NCI-H2171 (cell line): ENCODE results near the gene SHROOM3.

ENCODE experiments used
- DNase-seq: peaks from one replicate; lab custom pipeline; 2025; lab: John Stamatoyannopoulos, UW

SHROOM3 gene

DNA sequence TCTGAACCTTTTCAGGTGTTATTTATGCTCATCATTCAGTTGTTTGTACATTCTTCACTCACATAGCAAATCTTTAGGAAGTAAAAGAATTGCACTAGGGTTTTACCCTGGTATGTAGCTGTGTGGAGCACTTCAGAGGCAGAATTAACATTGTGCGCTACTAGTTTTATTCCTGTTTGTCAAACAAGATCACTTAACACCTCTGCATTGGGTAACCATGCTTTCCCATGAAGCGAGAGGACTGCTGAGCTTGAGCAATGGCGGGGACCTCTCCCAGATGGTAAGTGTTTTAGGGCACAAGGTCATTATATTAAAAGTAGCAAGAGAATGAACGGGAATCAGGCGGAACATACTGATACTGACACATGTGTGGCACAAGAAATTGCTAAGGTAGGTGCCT, 59.2 kb downstream of the SHROOM3 start:
- DNase-seq = no peak

DNA sequence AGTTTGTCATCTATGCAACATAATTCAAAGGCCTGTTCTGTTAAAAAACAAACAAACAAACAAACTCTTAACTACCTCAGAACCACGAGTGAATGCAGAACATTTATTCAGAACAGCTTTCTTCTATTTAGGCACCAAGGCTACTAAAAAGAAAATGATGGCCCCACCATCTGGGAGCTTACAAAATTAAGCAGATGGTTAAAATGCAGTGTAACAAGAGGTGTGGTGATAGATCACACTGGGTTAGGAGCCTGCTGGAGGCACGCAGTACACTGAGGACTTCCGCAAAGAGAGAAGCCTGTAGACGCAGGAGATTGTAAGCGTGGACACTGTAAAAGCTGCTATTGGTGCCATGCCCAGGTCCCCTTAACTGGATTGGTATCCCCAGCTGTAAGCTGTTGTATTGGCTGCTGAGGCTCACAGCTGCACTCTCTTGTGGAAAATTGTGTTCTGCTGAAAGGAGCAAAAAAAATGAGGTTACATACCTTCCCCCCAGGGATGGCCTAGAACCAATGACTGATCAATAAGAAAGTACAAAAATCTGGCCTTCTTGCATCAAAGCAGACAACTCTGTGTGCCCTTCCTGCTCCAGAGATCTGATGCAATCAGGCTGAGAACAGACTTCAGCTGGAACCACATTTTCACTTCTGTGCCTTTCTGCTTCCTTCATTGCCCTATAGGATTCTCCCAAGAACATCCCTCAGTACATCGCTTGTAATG, 60.0 kb downstream of the SHROOM3 start:
- DNase-seq = no peak

DNA sequence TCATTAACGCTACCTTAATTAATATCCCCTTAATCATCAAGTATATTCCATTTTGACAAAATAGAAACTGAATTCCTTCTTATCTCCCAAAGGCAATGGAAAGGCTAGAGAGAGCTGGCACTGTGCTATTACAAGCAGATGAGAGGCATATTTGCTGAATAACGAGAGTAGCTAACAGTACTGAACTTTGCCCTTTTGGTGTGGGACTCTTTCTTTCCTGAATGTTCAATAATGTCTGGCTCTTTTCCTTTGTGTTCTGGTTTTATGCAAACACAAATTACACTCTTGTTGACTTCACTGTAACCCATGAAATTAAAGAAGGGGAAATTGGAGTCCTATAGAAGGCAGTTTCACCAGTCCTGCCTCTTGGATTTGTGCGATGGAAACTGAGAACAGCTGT, 63.5 kb downstream of the SHROOM3 start:
- DNase-seq = no peak

DNA sequence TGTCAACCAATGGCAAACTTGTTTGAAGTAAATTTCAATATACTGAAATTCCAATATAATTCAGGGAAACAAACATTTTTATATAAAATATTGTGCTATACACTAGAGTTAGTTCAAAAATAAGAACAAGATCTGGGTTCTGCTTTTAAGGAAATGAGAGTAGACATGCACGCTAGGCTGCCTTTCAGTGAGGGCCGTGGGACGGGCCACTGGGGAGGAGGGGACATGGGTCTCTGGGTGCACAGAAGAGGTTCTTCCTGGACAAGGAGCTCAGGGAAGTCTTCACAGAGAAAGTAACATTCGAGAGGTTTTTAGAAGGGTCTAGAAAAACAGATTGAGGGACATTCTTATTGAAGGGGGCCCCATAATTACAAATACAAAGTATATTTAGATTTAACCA, 64.4 kb downstream of the SHROOM3 start:
- no peak for DNase-seq

DNA sequence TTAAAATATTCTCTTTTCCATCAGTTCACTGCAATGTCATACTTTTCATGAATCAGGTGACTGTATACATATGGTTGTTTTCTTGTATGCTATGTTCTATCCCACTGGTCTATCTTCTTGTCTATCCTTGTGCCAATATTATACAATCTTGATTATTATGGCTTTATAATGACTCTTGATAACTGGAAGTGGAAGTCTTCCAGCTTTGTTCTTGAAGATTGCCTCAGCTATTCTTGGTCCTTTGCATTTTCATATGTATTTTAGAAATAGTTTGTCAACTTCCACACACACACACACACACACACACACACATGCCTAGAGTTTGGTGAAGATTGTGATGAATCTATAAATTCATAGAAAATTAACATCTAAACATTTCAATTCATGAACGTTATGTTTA, 67.9 kb downstream of the SHROOM3 start:
- no peak for DNase-seq

DNA sequence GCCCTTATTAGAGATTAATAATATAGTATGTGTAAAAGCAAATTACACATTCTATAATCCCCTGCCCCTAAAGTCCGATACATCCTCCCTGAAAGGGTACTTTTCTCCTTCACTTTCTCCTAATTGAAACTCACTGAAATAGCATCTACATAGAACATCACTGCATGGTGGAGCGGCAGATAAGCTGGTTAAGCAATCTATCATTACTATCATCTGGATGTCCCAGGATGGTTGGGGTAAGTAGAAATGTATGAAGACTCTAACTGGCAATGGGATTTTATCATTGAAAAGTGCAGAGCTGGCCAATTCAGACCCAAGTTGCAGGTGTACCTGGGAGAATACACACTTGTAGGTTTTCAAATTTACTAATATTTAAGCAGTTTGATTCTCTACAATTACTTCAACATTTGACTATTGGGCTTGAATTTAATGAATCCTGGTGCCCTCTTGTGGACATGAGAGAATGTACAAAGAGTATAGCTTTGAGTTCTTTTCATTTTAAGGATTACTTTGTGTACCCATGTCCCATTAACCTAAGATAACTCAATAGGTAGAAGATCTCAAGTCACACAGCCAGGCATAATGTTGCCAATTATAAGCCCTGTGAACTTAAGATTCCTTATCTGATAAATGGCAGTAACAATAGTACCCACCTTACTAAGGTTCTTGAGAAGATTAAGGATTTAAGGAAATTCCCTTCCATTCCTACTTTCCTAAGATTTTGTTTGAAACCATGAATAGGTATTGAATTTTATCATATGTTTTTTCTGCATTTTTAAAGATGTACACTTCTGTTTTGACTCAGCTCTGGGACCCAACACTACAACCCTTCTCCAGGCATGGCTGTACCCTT, 69.8 kb downstream of the SHROOM3 start:
- DNase-seq = peak; percentile 4

DNA sequence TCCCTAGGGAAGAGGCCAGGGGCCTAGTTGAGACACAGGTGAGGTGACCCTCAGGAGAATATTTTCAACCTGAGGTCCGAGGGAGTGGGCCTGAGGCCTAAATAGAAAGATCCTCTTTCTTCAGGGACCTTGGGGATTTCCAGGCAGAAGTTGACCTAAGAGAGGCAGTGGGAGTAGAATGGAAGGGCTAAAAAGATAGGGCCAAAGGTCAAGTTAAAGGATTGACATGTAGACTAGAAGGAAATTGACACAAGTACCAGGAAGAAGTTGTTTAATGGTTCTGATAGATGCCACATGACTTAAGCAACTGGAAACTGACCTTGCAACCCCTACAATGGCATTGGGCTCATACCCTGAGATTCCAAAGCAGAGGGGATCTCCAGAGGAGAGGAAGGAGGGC, 76.9 kb downstream of the SHROOM3 start:
- DNase-seq = no peak

DNA sequence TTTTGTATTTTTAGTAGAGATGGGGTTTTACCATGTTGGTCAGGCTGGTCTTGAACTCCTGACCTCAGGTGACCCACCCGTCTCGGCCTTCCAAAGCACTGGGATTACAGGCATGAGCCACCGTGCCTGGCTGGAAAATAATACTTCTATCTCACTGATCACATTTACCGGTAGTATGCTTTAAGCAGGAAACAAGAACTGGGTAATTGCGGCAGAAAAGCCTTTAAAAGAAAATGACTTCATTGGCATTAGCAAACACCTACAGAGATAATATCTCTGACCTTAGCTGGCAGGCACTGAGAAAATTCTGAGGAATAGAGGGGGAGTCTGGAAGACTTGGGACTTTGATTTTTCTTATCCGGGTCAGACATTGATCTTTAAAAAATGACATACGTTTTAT, 78.5 kb downstream of the SHROOM3 start:
- DNase-seq = no peak

DNA sequence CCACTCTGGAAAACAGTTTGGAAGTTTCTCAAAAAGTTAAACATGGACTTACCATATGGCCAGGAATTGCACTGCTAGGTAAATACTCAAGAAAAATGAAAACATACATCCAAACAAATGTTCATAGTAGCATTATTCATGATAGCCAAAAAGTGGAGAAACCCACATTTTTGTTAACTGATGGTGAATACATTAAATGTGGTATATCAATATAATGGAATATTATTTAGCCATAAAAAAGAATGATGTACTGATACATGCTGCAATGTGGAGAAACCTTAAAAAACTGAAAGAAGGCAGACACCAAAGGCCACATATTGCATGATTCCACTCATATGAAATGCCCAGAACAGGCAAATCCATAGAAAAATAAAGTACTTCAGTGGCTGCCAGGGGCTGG, 79.1 kb downstream of the SHROOM3 start:
- no peak for DNase-seq

DNA sequence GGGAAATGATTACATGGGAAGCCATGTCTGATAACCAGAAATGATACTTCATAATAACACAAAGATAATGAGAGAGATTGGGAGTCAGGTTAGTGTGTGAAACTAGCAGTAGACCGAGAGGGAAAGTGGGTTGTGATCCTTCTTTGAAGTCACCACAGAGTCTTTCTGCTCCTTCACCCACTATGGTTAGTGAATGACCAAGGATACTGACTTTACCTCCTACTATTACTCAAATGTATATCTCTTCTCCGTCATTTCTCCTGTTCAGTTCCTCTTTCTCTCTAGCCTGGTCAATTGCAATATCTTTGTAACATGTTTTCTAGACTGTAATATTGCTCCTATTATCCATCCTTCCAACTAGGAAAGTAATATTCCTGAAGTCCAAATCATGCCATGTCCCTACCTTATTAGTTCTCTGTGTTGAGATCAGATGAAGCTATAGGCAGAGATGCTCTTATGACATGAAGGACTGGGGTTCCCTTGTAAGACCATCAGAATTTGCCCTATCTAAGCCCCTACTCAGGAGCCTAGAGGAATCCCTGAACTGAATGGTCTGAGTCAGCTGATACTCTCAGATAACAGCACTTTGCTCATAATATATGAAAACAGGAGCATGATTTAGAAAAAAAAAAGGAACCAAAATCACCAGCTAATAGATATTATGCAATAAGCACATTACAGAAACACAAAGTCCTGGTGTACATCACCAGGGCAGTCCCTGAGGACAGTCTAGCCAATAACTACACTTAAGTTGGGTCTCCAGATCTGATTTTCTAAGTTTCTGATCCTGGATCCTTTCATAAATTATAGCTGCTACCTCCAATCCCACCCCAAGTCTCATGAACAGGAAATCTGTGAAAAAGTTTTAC, 81.2 kb downstream of the SHROOM3 start:
- DNase-seq = no peak

DNA sequence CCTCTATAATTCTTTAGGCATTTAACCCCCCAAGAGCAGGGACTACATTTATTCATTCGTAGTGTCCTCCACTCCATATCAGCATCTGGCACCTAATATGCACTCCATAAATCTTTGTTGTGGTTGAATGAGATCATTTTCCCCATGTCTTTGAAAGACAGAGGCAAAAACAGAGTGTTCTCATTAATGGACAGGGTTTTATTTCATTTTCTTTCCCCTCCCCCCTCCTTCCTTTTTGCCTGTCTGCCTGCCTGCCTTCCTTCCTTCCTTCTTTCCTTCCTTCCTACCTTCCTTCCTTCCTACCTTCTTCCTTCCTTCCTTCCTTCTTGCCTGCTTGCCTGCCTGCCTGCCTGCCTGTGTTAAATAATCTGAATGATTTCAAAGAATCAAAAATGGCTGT, 83.2 kb downstream of the SHROOM3 start:
- DNase-seq = no peak

DNA sequence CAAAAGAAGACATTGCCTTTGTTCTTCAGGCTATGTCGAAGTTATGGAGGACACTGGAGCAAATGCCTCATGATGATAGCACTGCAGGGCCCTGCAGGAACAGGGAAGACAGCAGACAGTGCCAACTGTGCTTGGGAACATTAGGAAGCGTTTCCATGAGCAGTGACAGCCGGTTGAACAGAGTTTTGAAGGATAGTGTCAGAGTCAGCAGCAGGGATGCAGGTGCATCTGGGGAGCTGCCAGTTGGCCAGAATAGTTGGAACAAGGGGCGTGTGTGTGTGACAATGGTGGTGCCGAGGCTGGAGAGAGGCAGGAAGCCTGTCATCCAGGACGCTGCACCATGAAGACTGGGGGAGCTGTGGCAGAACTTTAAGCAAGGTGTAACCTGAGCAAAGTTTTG, 88.6 kb downstream of the SHROOM3 start:
- DNase-seq = no peak

DNA sequence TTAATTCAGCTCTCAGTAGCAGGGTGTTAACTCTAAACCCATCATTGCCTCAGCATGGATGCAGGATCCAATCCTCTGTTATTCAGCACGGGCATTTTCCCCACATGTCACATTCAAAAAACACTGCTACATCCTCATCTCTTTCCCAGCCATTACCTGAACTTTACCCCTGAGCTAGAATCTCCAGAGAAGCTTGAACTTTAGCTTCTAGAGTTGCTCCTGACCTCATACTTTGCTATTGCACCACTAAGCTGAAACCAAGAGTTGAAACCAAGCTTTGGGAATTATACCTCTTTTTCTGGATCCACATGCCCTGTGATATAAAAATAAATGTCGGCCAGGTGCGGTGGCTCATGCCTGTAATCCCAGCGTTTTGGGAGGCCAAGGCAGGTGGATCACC, 90.7 kb downstream of the SHROOM3 start:
- DNase-seq = no peak

DNA sequence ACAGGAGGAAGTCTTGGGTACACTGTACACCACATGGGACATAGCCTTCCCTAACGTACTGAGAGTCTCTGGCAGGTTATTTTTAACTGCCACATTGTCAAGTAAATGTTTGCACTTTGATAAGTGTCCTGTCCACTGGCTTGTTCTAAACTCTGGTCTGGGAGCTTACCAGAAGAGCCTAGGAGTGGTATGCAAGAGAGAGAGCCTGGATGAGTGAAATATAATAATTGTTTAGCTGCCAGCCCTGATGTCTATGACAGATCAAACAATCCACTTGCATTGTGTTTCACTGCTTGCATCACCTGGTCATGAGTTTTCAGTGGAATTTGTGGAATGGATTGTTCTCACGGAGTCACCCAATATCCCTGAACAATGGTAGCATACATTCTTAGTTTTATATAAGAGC, 91.6 kb downstream of the SHROOM3 start:
- DNase-seq = no peak

DNA sequence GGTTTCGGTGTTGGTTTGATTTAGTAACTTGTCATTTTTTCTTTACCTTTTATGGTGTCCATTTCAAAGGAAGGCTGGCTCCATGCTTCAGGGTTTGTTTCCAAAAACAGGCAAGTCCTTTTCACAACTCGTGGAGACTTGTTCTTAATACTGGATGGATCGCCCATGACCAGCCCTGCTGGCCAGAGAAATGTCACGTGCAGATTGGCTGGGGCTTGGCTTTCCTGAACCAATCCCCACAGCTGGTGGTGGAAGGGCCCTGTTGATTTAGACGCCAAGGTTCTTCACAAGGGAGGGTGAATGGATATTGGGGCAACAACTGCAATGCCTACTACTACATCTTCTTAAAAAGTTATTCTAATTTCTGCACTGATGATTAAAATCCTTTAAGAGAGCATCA, 92.6 kb downstream of the SHROOM3 start:
- no peak for DNase-seq

DNA sequence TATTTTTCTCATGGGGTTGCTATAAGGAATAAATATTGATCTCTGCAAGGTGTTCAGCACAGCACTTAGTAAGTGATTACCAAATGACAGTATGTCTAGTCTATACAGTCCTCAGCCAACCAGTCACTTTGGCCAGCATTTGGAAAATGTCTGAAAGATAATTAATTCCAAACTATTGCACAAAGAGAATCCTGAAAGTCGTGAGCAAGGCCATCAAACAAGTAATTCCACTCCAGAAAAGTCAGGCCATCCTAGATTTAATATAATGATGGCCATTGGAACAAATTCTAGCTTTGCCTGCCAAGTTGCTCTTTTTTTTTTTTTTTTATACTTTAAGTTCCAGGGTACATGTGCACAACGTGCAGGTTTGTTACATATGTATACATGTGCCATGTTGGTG, 96.6 kb downstream of the SHROOM3 start:
- DNase-seq = no peak

DNA sequence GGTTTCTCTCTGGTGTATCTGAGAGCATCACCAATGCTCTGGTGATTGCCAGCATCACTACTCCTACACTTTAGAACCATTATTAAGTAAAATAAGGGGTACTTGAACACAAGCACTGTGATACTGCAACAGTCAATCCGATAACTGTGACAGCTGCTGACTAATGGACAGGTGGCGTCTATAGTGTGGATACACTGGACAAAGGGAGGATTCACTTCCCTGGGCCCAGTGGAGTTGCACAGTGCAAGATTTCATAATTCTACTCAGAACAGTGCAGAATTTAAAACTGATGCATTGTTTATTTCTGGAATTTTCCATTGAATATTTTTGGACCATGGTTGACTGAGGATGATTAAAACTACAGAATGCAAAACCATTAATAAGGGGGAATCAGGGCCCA, 97.8 kb downstream of the SHROOM3 start:
- DNase-seq = no peak

DNA sequence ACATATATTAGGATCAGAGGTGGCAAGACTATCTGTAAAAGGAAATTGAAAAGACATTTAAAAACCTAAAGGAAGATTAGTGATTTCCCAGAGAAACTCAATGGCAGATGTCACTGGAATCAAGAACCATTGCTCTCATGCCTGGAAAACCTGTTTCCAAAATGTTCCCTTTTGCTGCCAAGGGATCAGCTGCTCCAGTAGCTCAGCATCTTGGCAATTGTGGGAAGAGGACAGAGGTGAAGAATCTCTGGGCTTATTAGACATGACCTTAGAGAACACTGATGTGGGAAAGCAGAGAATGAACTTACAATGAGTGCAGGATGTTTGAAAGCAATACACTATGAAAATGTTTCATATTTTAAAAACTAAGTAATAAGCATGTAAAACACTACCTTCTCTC, 98.3 kb downstream of the SHROOM3 start:
- no peak for DNase-seq

DNA sequence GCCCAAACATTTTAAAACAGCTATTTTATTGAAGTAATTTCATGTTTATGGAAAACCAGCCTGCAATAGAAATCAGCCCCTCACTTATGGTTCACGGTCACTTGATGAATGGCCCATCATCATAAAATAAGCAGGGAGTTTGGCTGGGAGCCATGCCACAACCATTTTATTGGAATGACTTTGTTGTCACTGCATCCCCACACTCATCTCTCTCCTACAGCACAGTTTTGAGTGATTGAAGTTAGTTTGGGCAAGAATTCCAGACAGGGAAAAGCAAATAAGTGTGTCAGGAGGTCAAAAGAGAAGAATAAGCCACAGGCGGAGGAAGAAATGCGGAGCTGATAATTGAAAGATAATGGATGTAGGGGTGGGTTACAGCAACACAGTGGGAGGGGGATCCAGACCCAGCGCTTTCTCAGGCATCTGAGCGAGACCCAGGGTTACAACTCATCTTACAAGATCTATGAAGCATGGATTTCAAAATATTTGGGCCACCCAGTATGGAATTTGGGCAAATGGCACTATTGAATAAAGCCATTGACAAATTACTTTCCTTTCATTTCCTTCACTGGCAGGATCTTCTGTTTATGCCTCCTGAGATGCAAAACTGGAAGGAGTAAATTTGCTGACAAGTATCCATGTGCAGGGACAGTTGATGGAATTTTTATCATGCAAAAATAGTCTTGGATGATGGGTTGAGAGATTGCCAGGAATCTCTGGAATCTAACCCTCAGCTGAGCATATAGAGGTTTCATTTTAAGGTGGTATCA, 100.8 kb downstream of the SHROOM3 start:
- no peak for DNase-seq

DNA sequence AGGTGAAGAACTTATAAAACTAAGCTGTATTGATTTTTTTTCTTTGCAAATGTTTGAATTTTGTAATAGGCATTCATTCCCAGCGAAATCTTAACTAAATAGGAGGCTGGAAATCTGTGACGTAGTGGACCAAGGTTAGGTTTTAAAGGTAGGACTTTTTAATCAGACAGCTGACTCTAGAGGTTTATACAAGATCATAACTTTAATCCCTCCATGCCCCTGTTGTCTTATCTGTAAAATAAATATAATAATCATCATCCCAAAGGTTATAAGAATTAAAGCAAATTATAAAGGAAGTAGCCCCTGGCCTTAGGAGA, 101.3 kb downstream of the SHROOM3 start:
- no peak for DNase-seq

DNA sequence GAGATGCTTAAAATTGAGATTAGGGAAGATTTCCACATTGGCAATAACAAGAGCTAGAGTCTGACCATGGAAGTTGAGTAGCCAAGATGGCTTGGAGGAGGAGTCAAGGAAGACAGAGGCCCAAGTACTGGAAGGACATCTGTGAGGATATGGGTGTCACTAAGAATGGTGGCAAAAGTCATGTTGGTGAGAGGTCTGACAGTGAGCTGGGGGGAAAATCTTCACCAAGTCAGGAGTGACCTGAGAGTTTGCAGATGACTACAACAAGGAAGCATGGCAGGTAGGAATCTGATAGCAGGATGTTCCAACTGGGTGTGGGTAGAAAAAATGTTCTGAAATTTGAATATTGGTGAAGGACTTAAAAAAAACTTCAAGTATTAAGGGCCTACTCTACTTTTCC, 103.3 kb downstream of the SHROOM3 start:
- DNase-seq = no peak

DNA sequence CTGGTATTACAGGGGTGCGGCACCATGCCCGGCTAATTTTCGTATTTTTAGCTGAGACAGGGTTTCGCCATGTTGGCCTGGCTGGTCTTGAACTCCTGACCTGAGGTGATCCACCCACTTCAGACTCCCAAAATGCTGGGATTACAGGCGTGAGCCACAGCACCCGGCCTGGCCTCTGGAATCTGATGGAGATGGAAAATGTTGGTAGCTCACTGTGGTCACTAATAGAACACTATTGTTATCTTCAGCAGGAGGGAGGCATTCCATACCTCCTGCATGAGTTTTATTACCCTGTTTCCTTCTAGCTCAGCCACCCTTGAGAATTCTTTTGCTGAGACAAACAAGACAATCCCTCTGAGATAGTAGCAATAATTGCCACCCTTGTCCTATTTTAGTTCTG, 105.0 kb downstream of the SHROOM3 start:
- no peak for DNase-seq
